Esophagus mucosa (tissue), 1 donor: ENCODE results near the gene SUMF2. TPM values are rescaled to one million over a fixed set of nuclear protein-coding genes. Genes with fewer than 3 reads are reported as not detected.
"Not testable (repeated sequence)": the region's sequence is repeated elsewhere in the genome, so short reads cannot be mapped to it uniquely, and the experiment has no call there.

ENCODE experiments used
- ATAC-seq: fragments of 200-7000 bp; cut with Tn5 transposase; one replicate; pipeline ENCODE4 v1.9.1; 2020
- total RNA-seq: library from RNA; stranded (reverse); gene quantifications from one replicate; pipeline ENCODE4 v1.2.4, GENCODE V29; 2023
- donor health status: DM: yes; HTN: yes; CAD: no.

Gene SUMF2
- total RNA-seq, 1 donor from 2014 or later, result 91.7 TPM

GRCh38 chr7:56063500-56063881 lies 595 bp upstream of the SUMF2 start:
- no peak for ATAC-seq

DNA sequence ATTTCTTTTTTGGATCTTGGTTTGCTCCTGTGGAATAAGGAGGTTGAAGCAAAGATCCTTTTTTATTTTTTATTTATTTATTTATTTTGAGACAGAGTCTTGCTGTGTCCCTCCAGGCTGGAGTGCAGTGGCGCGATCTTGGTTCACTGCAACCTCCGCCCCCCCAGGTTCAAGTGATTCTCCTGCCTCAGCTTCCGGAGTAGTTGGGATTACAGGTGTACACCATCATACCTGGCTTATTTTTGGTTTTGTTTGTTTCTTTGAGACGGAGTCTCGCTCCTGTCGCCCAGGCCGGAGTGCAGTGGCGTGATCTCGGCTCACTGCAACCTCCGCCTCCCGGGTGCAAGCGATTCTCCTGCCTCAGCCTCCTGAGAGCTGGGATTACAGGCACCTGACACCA lies 2.3 kb downstream of the SUMF2 start:
- ATAC-seq, result not testable (repeated sequence)

DNA sequence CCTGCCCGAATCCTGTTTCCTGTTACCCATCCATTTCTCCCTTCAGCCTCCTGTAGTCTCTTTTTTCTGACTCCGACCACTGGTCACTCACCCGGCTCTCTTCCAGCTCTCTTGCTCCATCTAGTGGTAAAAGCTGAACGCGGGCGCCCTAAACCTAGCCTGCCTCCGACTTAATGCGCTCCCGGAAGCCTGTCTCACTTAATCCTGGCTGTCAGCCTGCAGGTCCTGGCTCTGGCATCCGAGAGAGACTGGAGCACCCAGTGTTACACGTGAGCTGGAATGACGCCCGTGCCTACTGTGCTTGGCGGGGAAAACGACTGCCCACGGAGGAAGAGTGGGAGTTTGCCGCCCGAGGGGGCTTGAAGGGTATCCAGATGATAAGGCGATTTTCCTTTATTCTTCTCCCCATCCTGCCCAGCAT lies 10.3 kb downstream of the SUMF2 start:
- ATAC-seq, result peak; percentile 92

- ATAC-seq, result no peak
Measured at GRCh38 chr7:56077681-56078080, 13.6 kb downstream of the SUMF2 start.

GRCh38 chr7:56078196-56078595 lies 14.1 kb downstream of the SUMF2 start:
- ATAC-seq, result no peak

GRCh38 chr7:56079450-56080185 lies 15.5 kb downstream of the SUMF2 start:
- no peak for ATAC-seq

- ATAC-seq, result not testable (repeated sequence)
Measured at GRCh38 chr7:56080726-56081435, 16.8 kb downstream of the SUMF2 start.

DNA sequence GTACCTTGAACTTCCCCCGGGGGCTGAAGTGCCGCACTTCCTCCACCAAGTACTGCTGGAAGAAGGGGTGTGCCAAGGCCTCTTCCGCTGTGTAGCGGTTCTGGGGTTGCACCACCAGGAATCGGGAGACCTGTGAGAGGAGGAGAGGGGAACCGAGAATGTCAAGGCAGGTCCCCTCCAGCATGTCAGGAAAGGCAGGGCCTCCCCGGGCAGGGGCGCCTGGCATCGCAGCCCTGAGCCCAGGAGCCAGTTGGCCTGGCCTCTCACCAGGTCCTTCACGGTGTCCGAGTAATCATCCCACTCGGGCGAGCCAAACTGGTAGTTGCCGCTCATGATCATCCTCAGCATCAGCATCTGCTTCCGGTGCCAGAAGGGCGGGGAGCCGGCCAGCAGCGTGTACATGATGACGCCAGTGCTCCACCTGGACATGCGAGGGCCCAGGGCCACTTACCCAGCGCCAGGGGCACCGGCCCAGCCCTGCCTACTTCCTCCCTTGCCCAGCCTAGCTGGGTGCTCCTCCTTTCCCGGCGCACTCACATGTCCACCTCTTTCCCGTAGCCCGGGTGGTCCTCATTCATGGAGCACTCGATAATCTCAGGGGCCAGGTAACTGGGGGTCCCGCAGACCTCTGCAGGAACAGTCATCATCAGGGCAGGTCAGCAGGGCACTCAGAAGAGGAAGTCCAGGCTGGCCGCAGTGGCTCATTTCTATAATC lies 17.7 kb downstream of the SUMF2 start:
- ATAC-seq, result no peak

DNA sequence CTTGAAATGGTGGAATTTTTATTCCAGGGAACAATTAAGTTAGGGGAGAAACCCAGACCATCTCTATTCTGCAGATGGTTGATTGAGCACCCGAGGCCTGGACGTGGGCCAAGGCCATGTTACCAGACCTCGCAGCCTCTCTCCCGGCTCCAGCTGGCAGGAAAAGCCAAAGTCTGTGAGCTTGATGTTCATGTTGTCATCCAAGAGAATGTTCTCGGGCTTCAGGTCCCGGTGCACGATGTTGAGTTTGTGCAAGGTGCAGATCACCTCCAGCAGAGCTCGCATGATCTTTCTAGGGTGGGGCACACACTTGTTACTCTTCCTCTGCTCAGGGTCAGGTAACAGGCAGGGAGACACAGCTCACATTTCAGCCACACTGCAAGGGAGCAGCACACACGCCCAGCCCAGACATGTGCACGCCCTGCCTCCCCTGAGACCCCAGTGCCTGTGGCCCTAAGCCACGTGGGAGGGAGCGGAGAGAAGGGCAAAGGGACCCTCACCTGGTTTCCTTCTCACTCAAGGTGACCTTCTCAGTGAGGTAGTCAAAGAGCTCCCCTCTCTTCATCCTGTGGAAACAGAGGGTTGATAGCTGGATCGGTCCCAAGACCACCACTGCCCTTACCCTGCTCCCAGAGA lies 19.2 kb downstream of the SUMF2 start:
- ATAC-seq, result no peak

- no peak for ATAC-seq
Measured at GRCh38 chr7:56086761-56087160, 22.7 kb downstream of the SUMF2 start.

DNA sequence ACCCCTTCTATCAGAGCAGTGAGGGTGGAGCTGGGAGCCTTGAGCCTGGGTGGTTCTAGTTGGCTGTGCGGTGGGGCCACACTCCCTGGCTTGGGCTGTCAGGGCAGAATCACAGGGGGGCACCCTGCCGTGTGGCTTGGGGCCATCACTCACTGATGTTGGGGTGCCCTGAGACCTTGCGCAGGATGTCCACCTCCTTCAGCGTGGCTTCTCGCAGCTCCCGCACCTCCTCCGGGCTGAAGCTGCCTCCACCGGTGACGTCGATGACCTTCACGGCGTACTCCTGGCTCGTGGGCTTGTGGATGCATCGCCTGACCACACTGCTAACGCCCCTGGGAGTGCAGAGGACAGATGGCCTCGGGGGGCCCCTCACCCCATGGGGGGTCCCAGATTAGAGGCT lies 23.4 kb downstream of the SUMF2 start:
- no peak for ATAC-seq

DNA sequence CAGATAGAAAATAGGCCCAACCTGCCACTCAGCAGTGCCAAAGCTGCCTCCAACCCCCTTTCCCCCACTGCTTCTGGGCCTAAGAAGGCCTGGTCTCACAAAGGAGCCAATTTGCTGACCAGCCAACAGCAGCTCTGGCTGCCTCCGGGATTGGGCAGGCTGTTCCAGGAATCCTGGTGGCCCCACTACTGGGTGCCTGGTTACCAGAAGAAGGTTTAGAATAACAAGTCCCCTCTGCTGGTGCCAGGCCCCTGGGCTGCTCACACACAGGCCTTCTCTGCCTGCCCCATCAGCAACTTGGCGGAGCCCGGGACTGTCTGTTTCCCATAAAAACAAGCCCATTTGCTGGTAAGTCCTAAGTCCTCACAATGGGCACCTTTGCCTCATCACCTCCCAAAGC lies 27.5 kb downstream of the SUMF2 start:
- no peak for ATAC-seq

DNA sequence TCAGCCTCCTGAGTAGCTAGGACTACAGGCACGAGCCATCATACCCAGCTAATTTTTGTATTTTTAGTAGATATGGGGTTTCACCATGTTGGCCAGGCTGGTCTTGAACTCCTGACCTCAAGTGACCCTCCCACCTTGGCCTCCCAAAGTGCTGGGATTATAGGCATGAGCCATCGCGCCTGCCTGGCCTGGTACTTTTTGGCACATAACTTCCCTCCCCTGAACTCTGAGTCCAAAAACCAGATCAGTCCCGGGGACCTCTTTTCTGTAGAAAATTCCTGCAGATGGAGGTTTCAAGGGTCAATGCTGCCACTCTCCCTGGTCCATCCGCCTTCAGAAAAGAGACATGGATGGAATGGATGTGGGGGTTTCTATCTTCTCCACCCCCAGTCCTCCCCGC lies 28.3 kb downstream of the SUMF2 start:
- ATAC-seq, result not testable (repeated sequence)

GRCh38 chr7:56092789-56093531 lies 28.9 kb downstream of the SUMF2 start, which contains the start of gene PHKG1:
TSS of gene PHKG1 (minus strand) at chr7:56092952. CDS start at chr7:56088941, 4,011 bp downstream.
- ATAC-seq, result peak; percentile 88

DNA sequence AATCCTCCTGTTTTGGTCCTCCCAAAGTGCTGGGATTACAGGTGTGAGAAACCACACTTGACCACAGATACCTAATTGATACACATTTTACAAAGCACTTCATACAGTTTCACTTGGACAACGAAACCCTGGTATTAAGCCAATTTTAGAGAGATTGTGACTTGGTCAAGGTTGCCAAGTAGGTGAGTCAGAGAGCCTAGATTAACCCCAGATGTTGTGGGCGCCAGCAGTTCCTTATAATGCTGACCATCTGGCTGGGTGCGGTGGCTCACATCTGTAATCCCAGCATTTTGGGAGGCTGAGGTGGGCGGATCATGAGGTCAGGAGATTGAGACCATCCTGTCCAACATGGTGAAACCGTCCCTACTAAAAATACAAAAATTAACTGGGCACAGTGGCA lies 33.6 kb downstream of the SUMF2 start:
- ATAC-seq, result peak; percentile 29

GRCh38 chr7:56098187-56099008 lies 34.3 kb downstream of the SUMF2 start:
- not testable (repeated sequence) for ATAC-seq

GRCh38 chr7:56099653-56100052 lies 35.6 kb downstream of the SUMF2 start:
- no peak for ATAC-seq

DNA sequence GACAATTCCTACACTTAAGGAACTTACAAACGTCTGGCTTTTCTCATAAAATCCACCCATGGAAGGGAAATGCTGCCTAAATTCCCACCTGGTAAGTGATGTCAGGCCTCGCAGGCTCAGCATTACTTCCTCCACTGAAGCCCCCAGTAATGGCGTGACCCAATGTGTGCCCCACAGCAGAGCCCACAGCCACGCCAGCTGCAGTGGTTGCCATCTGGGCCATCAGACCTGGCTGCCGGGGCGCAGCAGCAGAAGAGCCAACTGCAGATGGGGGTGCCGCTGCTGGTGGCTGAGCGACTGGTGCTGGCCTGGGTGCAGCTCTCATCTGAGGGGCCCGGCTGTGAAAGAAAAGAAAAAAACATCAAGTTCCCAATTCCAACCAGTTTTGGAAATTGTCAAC lies 40.1 kb downstream of the SUMF2 start:
- not testable (repeated sequence) for ATAC-seq

GRCh38 chr7:56105508-56105907 lies 41.4 kb downstream of the SUMF2 start:
- ATAC-seq, result peak; percentile 74

GRCh38 chr7:56106108-56107073 lies 42.3 kb downstream of the SUMF2 start, which contains the start of gene CHCHD2:
TSS of gene CHCHD2 (minus strand) at chr7:56106476. CDS start at chr7:56106413, 63 bp downstream.
- ATAC-seq, result peak; percentile 100
